HG03571 (cell line): ENCODE results near the gene MARCHF10.

ENCODE experiments used
- ATAC-seq: cut with Tn5 transposase; IDR thresholded peaks from one replicate; pipeline ENCODE4 v1.9.1; 2021; ENCODE audit not compliant: unreplicated experiment

Gene MARCHF10

DNA sequence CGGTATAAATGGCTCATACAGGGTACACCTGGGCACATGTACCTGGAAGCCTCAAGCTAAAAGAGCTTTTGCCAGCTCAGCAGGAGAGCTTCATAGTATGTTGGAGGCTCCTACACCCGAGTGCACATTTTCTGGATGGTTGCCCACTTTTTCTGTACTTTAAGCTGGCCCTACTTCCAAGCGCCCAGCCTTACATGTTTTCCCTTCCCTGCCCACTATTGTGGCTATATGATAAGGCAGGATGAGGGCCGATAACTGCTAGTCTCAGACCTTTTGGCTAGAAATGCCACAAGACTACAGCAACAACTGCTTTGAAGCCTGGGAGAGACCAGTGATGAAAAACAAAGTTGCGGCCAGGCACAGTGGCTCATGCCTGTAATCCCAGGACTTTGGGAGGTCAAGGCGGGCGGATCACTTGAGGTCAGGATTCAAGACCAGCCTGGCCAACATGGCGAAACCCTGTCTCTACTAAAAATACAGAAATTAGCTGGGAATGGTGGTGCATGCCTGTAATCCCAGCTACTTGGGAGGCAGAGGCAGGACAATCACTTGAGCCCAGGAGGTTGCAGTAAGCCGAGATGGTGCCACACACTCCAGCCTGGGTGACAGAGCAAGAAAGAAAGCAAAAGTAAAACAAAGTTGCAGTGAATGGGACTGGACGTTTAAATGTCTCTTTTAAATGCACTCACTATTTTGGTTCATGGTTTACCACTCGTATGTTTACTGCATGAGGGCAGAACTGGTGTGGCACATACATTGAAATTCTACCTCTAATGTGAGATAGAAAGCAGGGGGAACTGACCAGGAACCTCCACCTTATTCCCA, 14.2 kb upstream of the MARCHF10 start:
- no peak for ATAC-seq

- no peak for ATAC-seq
These were observed 13.3 kb upstream of the MARCHF10 start for GRCh38 chr17:62821189-62822079.

- ATAC-seq, result no peak
These were observed 11.6 kb upstream of the MARCHF10 start for GRCh38 chr17:62819511-62820221.

DNA sequence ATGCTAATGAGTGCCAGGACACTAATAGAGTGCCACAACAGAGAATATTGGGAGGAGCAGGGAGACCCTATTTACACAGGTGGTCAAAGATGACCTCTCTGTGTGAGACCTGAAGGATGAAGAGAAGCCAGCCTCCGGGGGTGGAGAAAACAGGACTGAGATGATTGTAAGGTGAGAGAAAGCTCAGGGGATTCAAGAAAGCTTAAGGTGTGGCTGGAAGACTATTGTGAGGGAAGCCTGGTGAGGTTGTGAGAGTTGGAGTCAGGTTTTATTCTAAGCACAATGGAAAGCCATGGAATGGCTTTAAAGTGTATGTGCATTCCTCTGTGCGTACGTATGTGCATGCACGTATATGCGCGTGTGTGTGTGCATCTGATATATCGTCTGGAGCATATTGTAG, 10.4 kb upstream of the MARCHF10 start:
- ATAC-seq, result no peak

DNA sequence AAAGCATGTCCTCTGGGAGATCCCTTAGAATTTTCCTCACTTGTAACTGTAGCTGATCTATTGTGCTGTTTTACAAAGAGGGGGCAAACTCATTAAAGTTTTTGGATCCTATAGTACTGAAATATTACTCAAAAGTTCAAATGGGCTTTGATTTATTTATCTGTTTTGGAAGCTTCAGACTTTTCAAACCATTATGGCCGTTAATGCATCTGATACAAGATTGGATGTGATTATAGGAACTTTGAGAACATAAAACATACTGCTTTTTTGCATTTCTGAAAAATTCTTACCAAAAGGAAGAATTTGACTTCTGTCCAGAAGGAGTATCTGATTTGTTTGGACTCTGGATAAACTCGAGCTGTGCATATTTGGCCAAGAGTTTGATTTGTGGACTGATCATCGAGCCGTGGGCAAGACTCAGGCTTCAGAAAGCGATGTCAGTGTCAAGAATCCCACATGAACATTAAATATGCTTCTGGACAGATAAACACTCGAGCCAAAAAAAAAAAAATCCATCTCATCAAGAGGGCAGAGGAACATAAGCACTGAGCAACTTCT, 8.2 kb upstream of the MARCHF10 start:
- no peak for ATAC-seq

- no peak for ATAC-seq
These were observed 1.5 kb upstream of the MARCHF10 start for GRCh38 chr17:62809656-62810055.

GRCh38 chr17:62808576-62808970, 459 bp upstream of the MARCHF10 start:
- no peak for ATAC-seq

GRCh38 chr17:62805234-62805633, 2.9 kb downstream of the MARCHF10 start:
- ATAC-seq, result no peak

DNA sequence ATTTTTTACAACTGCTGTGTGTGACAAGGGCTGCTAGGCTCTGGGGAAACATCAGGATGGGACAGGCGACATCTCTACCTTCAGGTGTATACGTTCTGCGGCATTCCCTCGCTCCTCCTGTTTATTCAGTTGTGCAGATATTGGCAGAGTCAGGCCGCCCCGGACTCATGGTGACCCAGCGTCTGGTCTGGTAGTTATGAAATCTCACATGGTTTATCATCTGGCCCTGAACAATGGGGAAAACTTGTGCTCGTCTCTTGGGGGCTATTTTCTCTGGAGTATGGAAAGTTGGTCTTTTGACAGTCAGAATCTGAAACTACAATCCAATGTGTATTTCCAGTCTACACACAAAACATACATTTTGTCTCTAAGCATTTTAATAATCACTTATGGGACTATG, 3.3 kb downstream of the MARCHF10 start:
- no peak for ATAC-seq

- no peak for ATAC-seq
These were observed 4.1 kb downstream of the MARCHF10 start for GRCh38 chr17:62804025-62804424.

- ATAC-seq, result no peak
These were observed 5.4 kb downstream of the MARCHF10 start for GRCh38 chr17:62802561-62803205.

- no peak for ATAC-seq
These were observed 6.5 kb downstream of the MARCHF10 start for GRCh38 chr17:62801553-62802114.

GRCh38 chr17:62800585-62800984, 7.5 kb downstream of the MARCHF10 start:
- ATAC-seq, result no peak

GRCh38 chr17:62797959-62798358, 10.2 kb downstream of the MARCHF10 start:
- no peak for ATAC-seq

- ATAC-seq, result no peak
These were observed 11.8 kb downstream of the MARCHF10 start for GRCh38 chr17:62796291-62796690.

DNA sequence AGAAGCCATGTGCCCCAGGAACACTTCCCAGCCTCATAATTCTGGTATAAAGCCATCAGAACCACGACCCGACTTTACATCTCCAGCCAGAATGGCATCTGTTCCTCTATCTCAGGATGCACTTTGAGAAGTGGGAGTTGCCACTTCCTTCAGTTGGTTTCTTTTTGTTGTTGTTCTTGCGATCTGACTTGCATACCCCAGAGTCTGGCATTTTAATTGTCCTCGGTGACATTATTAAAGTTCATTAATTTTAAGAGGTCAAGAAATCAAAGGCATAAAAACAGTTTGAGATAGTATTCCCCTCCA, 13.5 kb downstream of the MARCHF10 start:
- no peak for ATAC-seq

- no peak for ATAC-seq
These were observed 14.0 kb downstream of the MARCHF10 start for GRCh38 chr17:62793919-62794665.

DNA sequence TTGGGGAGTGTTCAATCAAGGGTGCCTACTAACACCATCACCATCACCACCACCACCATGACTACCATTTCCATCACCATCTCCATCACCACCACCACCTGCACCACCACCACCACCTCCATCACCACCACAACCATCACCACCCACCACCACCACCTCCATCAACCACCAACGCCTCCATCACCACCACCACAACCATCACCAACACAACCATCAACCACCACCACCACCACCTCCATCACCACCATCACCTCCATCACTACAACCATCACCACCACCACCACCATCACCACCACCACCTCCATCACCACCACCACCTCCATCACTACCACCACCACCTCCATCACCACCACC, 15.7 kb downstream of the MARCHF10 start:
- ATAC-seq, result no peak

DNA sequence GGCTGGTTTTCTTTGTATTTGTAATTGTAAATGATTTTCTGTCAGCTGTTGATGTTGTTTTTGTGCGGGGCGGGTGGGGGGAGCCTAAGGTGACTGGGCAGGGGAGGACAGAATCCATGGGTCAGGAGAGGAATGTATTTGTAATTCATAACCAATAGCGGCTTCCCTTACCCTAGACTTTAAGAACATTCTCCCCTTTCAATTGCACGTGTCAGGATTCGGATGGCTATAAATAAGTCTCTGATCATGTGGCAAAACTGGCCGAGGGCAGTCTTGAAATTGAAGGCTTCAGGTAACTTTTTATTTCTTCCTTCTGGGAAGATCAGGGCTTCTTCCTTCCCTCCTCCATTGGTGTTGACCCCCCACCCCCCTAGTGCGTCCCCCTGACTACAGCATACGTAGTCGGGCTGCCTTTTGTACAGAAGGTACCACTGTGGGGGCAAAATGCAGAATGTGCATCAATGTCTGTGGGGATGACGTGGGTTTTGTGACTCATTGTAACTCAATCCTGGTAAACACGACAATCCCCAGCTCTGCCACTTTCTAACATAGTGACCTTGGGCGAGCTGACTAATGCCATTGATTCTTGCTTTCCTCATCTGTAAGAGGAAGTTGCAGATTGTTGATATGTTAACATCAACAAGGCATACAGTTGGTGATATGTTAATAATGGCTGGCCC, 16.2 kb downstream of the MARCHF10 start:
- no peak for ATAC-seq
